ENCODE data around the gene ACTR3.

The ACTR3 gene

GRCh38 chr2:113876503-113877387 lies 13.1 kb upstream of the ACTR3 start:
- H3K4me3 ChIP-seq (ENCODE audit: low read depth in 1 of 2, low read length in 2 of 2) = peak overlapping the region in 1 of 2 experiments; percentile 36; a peak in 2 of 4 replicates
- DNase-seq (peak; percentile 90), ATAC-seq (ENCODE audit: insufficient read depth, low read depth) (peak; percentile 93)
- peak overlapping the region; percentile 21; the same call in 1 of the 2 replicates for H3K9ac ChIP-seq (ENCODE audit: low read depth, low read length)
- H3K27me3 ChIP-seq (ENCODE audit: insufficient read depth, low read length, poor library complexity) = no peaks in the 10 kb centered on the region
- no peaks in the 10 kb centered on the region for H3K9me3 ChIP-seq (ENCODE audit: insufficient read depth, low read length, severe bottlenecking)
- peak overlapping the region; percentile 55 for H3K4me2 ChIP-seq (ENCODE audit: insufficient read depth, low read length)
- H3K36me3 ChIP-seq (ENCODE audit: insufficient read depth, low read length) = no peaks in the 10 kb centered on the region
- H4K20me1 ChIP-seq (ENCODE audit: insufficient read depth, low read length) = no peaks in the 10 kb centered on the region
- TF ChIP-seq EZH2 (IDR thresholded peaks at IDR 0.05; ENCODE audit: borderline replicate concordance, low read depth, low read length, severe bottlenecking) = no peak
- TF ChIP-seq CTCF (IDR thresholded peaks at IDR 0.05; ENCODE audit: borderline replicate concordance, extremely low read depth, low read length, poor library complexity, severe bottlenecking) = peak; percentile 31
- peak overlapping the region; percentile 72 for H3K27ac ChIP-seq (ENCODE audit: low read length)
- H3K79me2 ChIP-seq (ENCODE audit: insufficient read depth, low read length) = no peaks in the 10 kb centered on the region
- peak overlapping the region; percentile 28 for H2AFZ ChIP-seq (ENCODE audit: low read depth, low read length)
- peaks cover 24% of the 10 kb centered on the region for H3K4me1 ChIP-seq (ENCODE audit: insufficient read depth, low read length)

- Histone ChIP-seq H3K9me3 (ENCODE audit: insufficient read depth, low read length, severe bottlenecking) (no peaks in the 10 kb centered on the region), H2AFZ (ENCODE audit: low read depth, low read length) (no peak overlapping the region), H3K27me3 (ENCODE audit: insufficient read depth, low read length, poor library complexity) (no peaks in the 10 kb centered on the region), H3K36me3 (ENCODE audit: insufficient read depth, low read length) (0 out of 2 replicates have a peak, but pooled peaks cover under 1% of the 10 kb centered on the region), H3K27ac (ENCODE audit: low read length) (peak overlapping the region; percentile 46; the same call in 1 of the 2 replicates), H3K79me2 (ENCODE audit: insufficient read depth, low read length) (no peaks in the 10 kb centered on the region), H3K9ac (ENCODE audit: low read depth, low read length) (no peak overlapping the region), H3K4me3 (ENCODE audit: low read depth in 1 of 2, low read length in 2 of 2) (no peak overlapping the region), H3K4me2 (ENCODE audit: insufficient read depth, low read length) (no peak overlapping the region), H3K4me1 (ENCODE audit: insufficient read depth, low read length) (peaks cover 24% of the 10 kb centered on the region), H4K20me1 (ENCODE audit: insufficient read depth, low read length) (no peaks in the 10 kb centered on the region)
- DNase-seq (no peak), ATAC-seq (ENCODE audit: insufficient read depth, low read depth) (no peak)
- no peak for TF ChIP-seq EZH2 (IDR thresholded peaks at IDR 0.05; ENCODE audit: borderline replicate concordance, low read depth, low read length, severe bottlenecking)
- TF ChIP-seq CTCF (IDR thresholded peaks at IDR 0.05; ENCODE audit: borderline replicate concordance, extremely low read depth, low read length, poor library complexity, severe bottlenecking) = no peak
Measured at GRCh38 chr2:113877711-113878598, 11.9 kb upstream of the ACTR3 start.

- Histone ChIP-seq H3K9me3 (ENCODE audit: insufficient read depth, low read length, severe bottlenecking) (no peaks in the 10 kb centered on the region), H2AFZ (ENCODE audit: low read depth, low read length) (no peak overlapping the region), H4K20me1 (ENCODE audit: insufficient read depth, low read length) (no peaks in the 10 kb centered on the region), H3K4me3 (ENCODE audit: low read depth in 1 of 2, low read length in 2 of 2) (no peak overlapping the region), H3K9ac (ENCODE audit: low read depth, low read length) (no peak overlapping the region), H3K4me2 (ENCODE audit: insufficient read depth, low read length) (no peak overlapping the region), H3K36me3 (ENCODE audit: insufficient read depth, low read length) (peaks cover 2% of the 10 kb centered on the region; the same call in 1 of the 2 replicates), H3K79me2 (ENCODE audit: insufficient read depth, low read length) (no peaks in the 10 kb centered on the region), H3K27me3 (ENCODE audit: insufficient read depth, low read length, poor library complexity) (no peaks in the 10 kb centered on the region), H3K4me1 (ENCODE audit: insufficient read depth, low read length) (peaks cover 24% of the 10 kb centered on the region), H3K27ac (ENCODE audit: low read length) (no peak overlapping the region)
- TF ChIP-seq EZH2 (IDR thresholded peaks at IDR 0.05; ENCODE audit: borderline replicate concordance, low read depth, low read length, severe bottlenecking) (no peak), CTCF (IDR thresholded peaks at IDR 0.05; ENCODE audit: borderline replicate concordance, extremely low read depth, low read length, poor library complexity, severe bottlenecking) (no peak)
- ATAC-seq (ENCODE audit: insufficient read depth, low read depth) (no peak), DNase-seq (no peak)
Measured at GRCh38 chr2:113878743-113879142, 11.1 kb upstream of the ACTR3 start.

Data from DND-41 (cell line).